Measurements from ENCODE around the gene POLR2E. TPM values are rescaled to one million over a fixed set of nuclear protein-coding genes. Genes with fewer than 3 reads are reported as not detected.
"Not testable (repeated sequence)": the region's sequence is repeated elsewhere in the genome, so short reads cannot be mapped to it uniquely, and the experiment has no call there.

POLR2E gene
- total and polyA plus RNA-seq, 10 of the 15 experiments (the other 5 are each of a cell fraction or from before 2014, with no cell fraction given), result 4.0 to 487 (median 200) TPM

GRCh38 chr19:1115646-1116420 lies 20.7 kb upstream of the POLR2E start:
- Histone ChIP-seq H3K9me3 (replicated peaks; ENCODE audit: control insufficient read depth, insufficient read depth, low read length) (no peaks in the 10 kb centered on the region), H3K27ac (ENCODE audit: control insufficient read depth, insufficient read depth) (no peak overlapping the region), H3K36me3 (ENCODE audit: control insufficient read depth in 2 of 2, insufficient read depth in 2 of 2, low read length in 1 of 2) (peaks cover 0 to 26% of the 10 kb centered on the region in 2 experiments; a peak in 3 of 4 replicates), H4K20me1 (ENCODE audit: control insufficient read depth, insufficient read depth) (no peaks in the 10 kb centered on the region), H3K79me2 (ENCODE audit: control insufficient read depth, insufficient read depth, low read length) (no peaks in the 10 kb centered on the region), H3K27me3 (replicated peaks in 1 of 2; ENCODE audit: control insufficient read depth in 2 of 2, insufficient read depth in 2 of 2, low read length in 1 of 2) (no peaks in the 10 kb centered on the region), H3K4me1 (ENCODE audit: control insufficient read depth, insufficient read depth, low read length) (0 out of 2 replicates have a peak, but pooled peaks cover 3% of the 10 kb centered on the region), H3K4me3 (no peak overlapping the region), H2AFZ (ENCODE audit: control insufficient read depth, low read depth, low read length) (no peak overlapping the region), H3K4me2 (ENCODE audit: control insufficient read depth, insufficient read depth) (no peak overlapping the region), H3K9ac (ENCODE audit: control insufficient read depth, insufficient read depth, low read length) (no peak overlapping the region)
- ChIA-PET RAD21 (ENCODE audit: unreplicated experiment) (interaction anchor here (1.2 kb wide), 1 partner anchor 14 kb away, joined by 3 read pairs; no protein-coding TSS in a partner anchor), SMC1A (ENCODE audit: uncharacterized antibody, unreplicated experiment) (no interaction called here), CTCF (no interaction called here), POLR2A (no interaction called here)
- intact Hi-C loops (cut with micrococcal nuclease; ENCODE audit: unreplicated experiment) (no loop called here), in situ Hi-C loops (cut with MboI) (no loop called here)
- no peak for FAIRE-seq
- no TSS peak for BruUV-seq (replicated peaks)
- ATAC-seq, result no peak
- TF ChIP-seq MXI1 (IDR thresholded peaks at IDR 0.05; ENCODE audit: low read depth, low read length), result no peak
- TF ChIP-seq POLR2A (IDR thresholded peaks at IDR 0.05; ENCODE audit: low read depth, low read length), result 0 out of 2 replicates have a peak, but pooled peaks have one; percentile 31
- no peak for TF ChIP-seq RUNX3 (IDR thresholded peaks at IDR 0.05; ENCODE audit: low read length)
- 95% methylated on average over 31 of the region's 35 CpGs for WGBS (ENCODE audit: insufficient coverage, insufficient replicate concordance, low lambda C conversion rate, missing lambda C conversion rate)
- no peak for DNase-seq (ENCODE audit: low read depth, low spot score)

GRCh38 chr19:1114728-1115127 lies 19.6 kb upstream of the POLR2E start:
- in situ Hi-C loops (cut with MboI), result not testable (repeated sequence)
- H3K36me3 ChIP-seq (ENCODE audit: control insufficient read depth in 2 of 2, insufficient read depth in 2 of 2, low read length in 1 of 2), result peaks cover 0 to 28% of the 10 kb centered on the region in 2 experiments; a peak in 3 of 4 replicates

More at GRCh38 chr19:1114728-1115127, 19.6 kb upstream of the POLR2E start:
- H3K9ac ChIP-seq (ENCODE audit: control insufficient read depth, insufficient read depth, low read length); H3K4me2 ChIP-seq (ENCODE audit: control insufficient read depth, insufficient read depth); H3K9me3 ChIP-seq (replicated peaks; ENCODE audit: control insufficient read depth, insufficient read depth, low read length); BruUV-seq (replicated peaks); H3K27ac ChIP-seq (ENCODE audit: control insufficient read depth, insufficient read depth); H3K79me2 ChIP-seq (ENCODE audit: control insufficient read depth, insufficient read depth, low read length); H3K27me3 ChIP-seq (replicated peaks in 1 of 2; ENCODE audit: control insufficient read depth in 2 of 2, insufficient read depth in 2 of 2, low read length in 1 of 2); ATAC-seq; DNase-seq (ENCODE audit: low read depth, low spot score); H4K20me1 ChIP-seq (ENCODE audit: control insufficient read depth, insufficient read depth); FAIRE-seq; H3K4me3 ChIP-seq; CTCF ChIA-PET; H2AFZ ChIP-seq (ENCODE audit: control insufficient read depth, low read depth, low read length); POLR2A ChIA-PET; H3K4me1 ChIP-seq (ENCODE audit: control insufficient read depth, insufficient read depth, low read length): not testable (repeated sequence)
- ChIA-PET SMC1A (ENCODE audit: uncharacterized antibody, unreplicated experiment) (interaction anchor here (3.1 kb wide), 1 partner anchor 79 kb away, joined by 24 read pairs; no protein-coding TSS in a partner anchor), RAD21 (ENCODE audit: unreplicated experiment) (interaction anchor here (1.2 kb wide), 1 partner anchor 16 kb away, joined by 3 read pairs; no protein-coding TSS in a partner anchor)
- intact Hi-C loops (cut with micrococcal nuclease; ENCODE audit: unreplicated experiment), result loop anchor here (5.0 kb wide), 1 partner anchor 78 kb away; no protein-coding TSS in a partner anchor
- WGBS (ENCODE audit: insufficient coverage, insufficient replicate concordance, low lambda C conversion rate, missing lambda C conversion rate), result 48% methylated on average over 9 of the region's 9 CpGs

All from GM12878 (cell line).